ENCODE measurements around the gene TRPV5. TPM values are rescaled to one million over a fixed set of nuclear protein-coding genes. Genes with fewer than 3 reads are reported as not detected.

TRPV5 gene
- polyA plus RNA-seq, 2 of the 4 experiments (the other 2 are of a cell fraction), result not detected

Other genes with a start within 250 kb of the TRPV5 start
- gene PRSS1, start 184.3 kb downstream of the TRPV5 start, polyA plus RNA-seq (2011; rRNA removed), result not detected in 2 replicates
- gene PRSS1, start 184.3 kb downstream of the TRPV5 start, polyA plus RNA-seq (2017; fragmentation: RNase III; extraction: RNeasy Plus Mini Kit Qiagen cat#74134 plus additional on column Dnase treatment), result not detected in 3 replicates
- gene PRSS2, start 162.8 kb downstream of the TRPV5 start, polyA plus RNA-seq (2011; rRNA removed), result not detected in 2 replicates
- gene PRSS2, start 162.8 kb downstream of the TRPV5 start, polyA plus RNA-seq (2017; fragmentation: RNase III; extraction: RNeasy Plus Mini Kit Qiagen cat#74134 plus additional on column Dnase treatment), result not detected in 3 replicates
- 0.26 and 0.32 TPM in 2 replicates for gene EPHB6, start 78.7 kb downstream of the TRPV5 start, polyA plus RNA-seq (2011; rRNA removed)
- 0.14 to 0.37 TPM (median 0.22 TPM) in 3 replicates for gene EPHB6, start 78.7 kb downstream of the TRPV5 start, polyA plus RNA-seq (2017; fragmentation: RNase III; extraction: RNeasy Plus Mini Kit Qiagen cat#74134 plus additional on column Dnase treatment)
- 0.04 TPM in 1 of 2 replicates, not detected in the other for gene TRPV6, start 48.0 kb downstream of the TRPV5 start, polyA plus RNA-seq (2011; rRNA removed)
- not detected in 3 replicates for gene TRPV6, start 48.0 kb downstream of the TRPV5 start, polyA plus RNA-seq (2017; fragmentation: RNase III; extraction: RNeasy Plus Mini Kit Qiagen cat#74134 plus additional on column Dnase treatment)
- gene LLCFC1, start 5.7 kb upstream of the TRPV5 start, polyA plus RNA-seq (2011; rRNA removed), result not detected in 2 replicates
- not detected in 3 replicates for gene LLCFC1, start 5.7 kb upstream of the TRPV5 start, polyA plus RNA-seq (2017; fragmentation: RNase III; extraction: RNeasy Plus Mini Kit Qiagen cat#74134 plus additional on column Dnase treatment)
- 0.14 and 0.33 TPM in 2 replicates for gene KEL, start 28.6 kb upstream of the TRPV5 start, polyA plus RNA-seq (2011; rRNA removed)
- gene KEL, start 28.6 kb upstream of the TRPV5 start, polyA plus RNA-seq (2017; fragmentation: RNase III; extraction: RNeasy Plus Mini Kit Qiagen cat#74134 plus additional on column Dnase treatment), result not detected in 3 replicates
- gene OR9A2, start 93.4 kb upstream of the TRPV5 start, polyA plus RNA-seq (2011; rRNA removed), result not detected in 2 replicates
- gene OR9A2, start 93.4 kb upstream of the TRPV5 start, polyA plus RNA-seq (2017; fragmentation: RNase III; extraction: RNeasy Plus Mini Kit Qiagen cat#74134 plus additional on column Dnase treatment), result not detected in 3 replicates
- not detected in 2 replicates for gene OR6V1, start 118.6 kb upstream of the TRPV5 start, polyA plus RNA-seq (2011; rRNA removed)
- not detected in 3 replicates for gene OR6V1, start 118.6 kb upstream of the TRPV5 start, polyA plus RNA-seq (2017; fragmentation: RNase III; extraction: RNeasy Plus Mini Kit Qiagen cat#74134 plus additional on column Dnase treatment)
- gene PIP, start 198.3 kb upstream of the TRPV5 start, polyA plus RNA-seq (2011; rRNA removed), result 0.14 TPM in 1 of 2 replicates, not detected in the other
- not detected in 3 replicates for gene PIP, start 198.3 kb upstream of the TRPV5 start, polyA plus RNA-seq (2017; fragmentation: RNase III; extraction: RNeasy Plus Mini Kit Qiagen cat#74134 plus additional on column Dnase treatment)
- not detected in 2 replicates for gene TAS2R39, start 249.7 kb upstream of the TRPV5 start, polyA plus RNA-seq (2011; rRNA removed)
- not detected in 3 replicates for gene TAS2R39, start 249.7 kb upstream of the TRPV5 start, polyA plus RNA-seq (2017; fragmentation: RNase III; extraction: RNeasy Plus Mini Kit Qiagen cat#74134 plus additional on column Dnase treatment)

Measured in A549 (cell line).